Thoracic aorta (tissue), 2 donors: Measurements from ENCODE around the gene ZNF417. TPM values are rescaled to one million over a fixed set of nuclear protein-coding genes. Genes with fewer than 3 reads are reported as not detected.
A peak's percentile ranks its signal among the peaks of the same experiment; 100 is the strongest.
"Not testable (repeated sequence)": the region's sequence is repeated elsewhere in the genome, so short reads cannot be mapped to it uniquely, and the experiment has no call there.

Source experiments
- ATAC-seq: fragments of 150-250 bp; one replicate; pipeline ENCODE4 v1.8.0; 2017; ENCODE audit warnings: low read depth; ENCODE audit not compliant: insufficient number of reproducible peaks, low FRiP score
- DNase-seq: peaks from one replicate; pipeline ENCODE4 v3.0.0-alpha.2; 2020; ENCODE audit warnings: low spot score
- H3K27ac ChIP-seq, 2 donors: fragments of 200-600 bp; sonication (generic); 1 replicate in 1 of 2; 2 replicates in 1 of 2; pipeline ENCODE4 v1.5.1; 2016; ENCODE audit warnings: mild to moderate bottlenecking in 2 of 2, moderate library complexity in 2 of 2
- H3K27me3 ChIP-seq: fragments of 200-600 bp; sonication (generic); replicated peaks from 2 replicates; pipeline ENCODE4 v1.6.0; 2016; ENCODE audit warnings: mild to moderate bottlenecking; ENCODE audit not compliant: insufficient read depth
- H3K36me3 ChIP-seq: fragments of 200-600 bp; sonication (generic); one replicate; pipeline ENCODE4 v1.5.1; 2016
- H3K4me1 ChIP-seq, 2 donors: fragments of 200-600 bp; sonication (generic); 1 replicate in 1 of 2; 2 replicates in 1 of 2; pipeline versions ENCODE4 v1.5.1 to v1.6.0; 2016; ENCODE audit warnings: low read depth in 2 of 2, mild to moderate bottlenecking in 1 of 2; ENCODE audit not compliant: control insufficient read depth in 1 of 2
- H3K4me3 ChIP-seq: fragments of 200-600 bp; sonication (generic); 2 replicates; pipeline ENCODE4 v1.5.1; 2016; ENCODE audit warnings: mild to moderate bottlenecking
- H3K9me3 ChIP-seq: fragments of 200-600 bp; sonication (generic); 2 replicates; pipeline ENCODE4 v1.5.1; 2016
- total RNA-seq, 2 donors: library from RNA; depleted of rRNA; stranded (reverse); fragments of >200 nt; gene quantifications; one replicate each; pipeline versions ENCODE4 v1.1.0 to v1.2.3, GENCODE V29; 2016
- TF ChIP-seq, protein P1 (sequence below): fragments of 200-600 bp; sonication (generic); IDR thresholded peaks from one replicate; pipeline ENCODE4 v1.5.1; 2019; ENCODE audit warnings: antibody characterized with exemption

Gene ZNF417
- 10 to 100 TPM; 12.6 to 17.6 TPM for total RNA-seq

DNA sequence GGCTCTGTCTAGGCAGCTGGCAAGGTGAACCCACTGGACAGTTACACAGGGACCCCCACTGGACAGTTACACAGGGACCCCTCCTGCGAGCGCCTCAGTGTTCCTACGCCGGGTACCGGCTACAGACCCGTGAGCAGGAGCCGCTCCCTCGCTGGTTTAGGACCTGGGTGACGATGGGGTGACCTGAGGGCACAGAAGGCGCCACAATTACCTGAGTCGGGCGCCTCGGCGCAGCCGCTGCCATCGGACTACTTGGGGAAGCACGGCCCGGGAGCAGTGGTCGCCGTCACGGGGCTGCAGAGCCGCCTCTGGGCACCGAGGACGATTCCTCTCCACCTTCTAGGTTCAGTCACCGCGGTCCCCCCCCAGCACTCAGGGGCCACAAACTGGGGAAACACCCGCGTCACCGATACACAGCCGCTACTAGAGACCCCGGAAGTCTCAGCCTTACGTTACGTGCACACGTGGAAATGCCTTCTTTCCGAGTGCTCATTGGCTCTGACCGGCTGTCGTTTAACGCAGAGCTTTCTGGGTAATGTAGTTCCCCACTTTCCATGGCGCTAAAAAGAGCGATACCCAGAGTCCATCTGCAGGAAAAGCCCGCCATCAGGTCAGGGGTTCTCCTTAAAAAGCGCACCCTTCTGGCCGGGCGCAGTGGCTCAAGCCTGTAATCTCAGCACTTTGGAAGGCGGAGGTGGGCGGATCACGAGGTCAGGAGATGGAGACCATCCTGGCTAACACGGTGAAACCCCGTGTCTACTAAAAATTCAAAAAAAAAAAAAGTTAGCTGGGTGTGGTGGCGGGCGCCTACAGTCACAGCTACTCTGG is at the start of gene ZNF417:
TSS of gene ZNF417 (minus strand) at position 425 of the 828 bp plus-strand sequence. CDS start at position 244, 181 bp downstream.
- not testable (repeated sequence) for H3K27me3 ChIP-seq, H3K4me1 ChIP-seq
- peak; percentile 52 for DNase-seq
- Histone ChIP-seq H3K4me3 (peak within 1 kb of the TSS; percentile 99), H3K36me3 (peaks cover 25% of the 10 kb centered on the region), H3K9me3 (peaks cover 27% of the 10 kb centered on the region), H3K27ac (peak within 1 kb of the TSS; percentile 56 to 70)
- peak; percentile 99 for ATAC-seq

DNA sequence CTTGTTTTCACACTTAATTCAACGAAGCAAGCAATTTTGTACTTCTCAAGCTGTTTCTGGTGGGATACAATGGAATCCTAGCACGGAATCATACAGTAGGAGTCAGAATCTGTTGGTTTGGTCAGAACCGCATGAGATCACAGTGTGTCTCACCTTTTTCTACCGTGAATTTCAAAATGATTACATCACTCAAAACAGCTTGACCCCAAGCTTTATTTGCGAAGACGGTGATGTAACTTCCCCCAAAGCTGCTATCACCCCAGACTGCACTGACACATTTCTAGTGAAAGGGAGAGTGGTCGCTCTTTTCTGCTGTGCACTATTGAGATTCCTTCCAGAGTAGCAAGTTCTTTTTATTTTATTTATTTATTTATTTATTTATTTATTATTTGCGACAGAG is 48.4 kb upstream of the ZNF417 start:
- no peak for DNase-seq
- TF ChIP-seq, protein P1, sequence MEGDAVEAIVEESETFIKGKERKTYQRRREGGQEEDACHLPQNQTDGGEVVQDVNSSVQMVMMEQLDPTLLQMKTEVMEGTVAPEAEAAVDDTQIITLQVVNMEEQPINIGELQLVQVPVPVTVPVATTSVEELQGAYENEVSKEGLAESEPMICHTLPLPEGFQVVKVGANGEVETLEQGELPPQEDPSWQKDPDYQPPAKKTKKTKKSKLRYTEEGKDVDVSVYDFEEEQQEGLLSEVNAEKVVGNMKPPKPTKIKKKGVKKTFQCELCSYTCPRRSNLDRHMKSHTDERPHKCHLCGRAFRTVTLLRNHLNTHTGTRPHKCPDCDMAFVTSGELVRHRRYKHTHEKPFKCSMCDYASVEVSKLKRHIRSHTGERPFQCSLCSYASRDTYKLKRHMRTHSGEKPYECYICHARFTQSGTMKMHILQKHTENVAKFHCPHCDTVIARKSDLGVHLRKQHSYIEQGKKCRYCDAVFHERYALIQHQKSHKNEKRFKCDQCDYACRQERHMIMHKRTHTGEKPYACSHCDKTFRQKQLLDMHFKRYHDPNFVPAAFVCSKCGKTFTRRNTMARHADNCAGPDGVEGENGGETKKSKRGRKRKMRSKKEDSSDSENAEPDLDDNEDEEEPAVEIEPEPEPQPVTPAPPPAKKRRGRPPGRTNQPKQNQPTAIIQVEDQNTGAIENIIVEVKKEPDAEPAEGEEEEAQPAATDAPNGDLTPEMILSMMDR = no peak
- Histone ChIP-seq H3K4me1 (no peaks in the 10 kb centered on the region), H3K36me3 (peaks cover 5% of the 10 kb centered on the region), H3K4me3 (no peak overlapping the region), H3K9me3 (peaks cover 67% of the 10 kb centered on the region), H3K27me3 (no peaks in the 10 kb centered on the region), H3K27ac (no peak overlapping the region)
- ATAC-seq = no peak

DNA sequence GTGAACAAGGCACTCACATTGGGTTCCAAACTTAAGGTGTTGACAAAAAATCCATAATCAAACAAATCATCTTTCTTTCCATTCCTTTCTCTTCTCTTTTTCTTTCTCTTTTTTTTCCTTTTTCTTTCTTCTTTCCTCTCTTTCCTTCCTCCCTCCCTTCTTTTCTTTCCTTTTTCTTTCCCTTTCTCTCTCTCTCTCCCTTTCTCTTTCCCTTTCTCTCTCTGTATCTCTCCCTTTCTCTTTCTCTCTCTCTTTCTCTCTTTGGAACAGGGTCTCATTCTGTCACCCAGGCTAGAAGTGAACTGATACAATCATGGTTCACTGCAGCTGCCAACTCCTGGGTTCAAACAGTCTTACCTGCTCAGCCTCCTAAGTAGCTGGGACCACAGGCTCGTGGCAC is 45.4 kb upstream of the ZNF417 start:
- ATAC-seq (no peak), DNase-seq (no peak)
- Histone ChIP-seq H3K36me3 (no peaks in the 10 kb centered on the region), H3K27ac (no peak overlapping the region), H3K27me3 (no peaks in the 10 kb centered on the region), H3K4me1 (no peaks in the 10 kb centered on the region), H3K4me3 (no peak overlapping the region), H3K9me3 (peaks cover 53% of the 10 kb centered on the region)
- TF ChIP-seq, protein P1 = no peak

DNA sequence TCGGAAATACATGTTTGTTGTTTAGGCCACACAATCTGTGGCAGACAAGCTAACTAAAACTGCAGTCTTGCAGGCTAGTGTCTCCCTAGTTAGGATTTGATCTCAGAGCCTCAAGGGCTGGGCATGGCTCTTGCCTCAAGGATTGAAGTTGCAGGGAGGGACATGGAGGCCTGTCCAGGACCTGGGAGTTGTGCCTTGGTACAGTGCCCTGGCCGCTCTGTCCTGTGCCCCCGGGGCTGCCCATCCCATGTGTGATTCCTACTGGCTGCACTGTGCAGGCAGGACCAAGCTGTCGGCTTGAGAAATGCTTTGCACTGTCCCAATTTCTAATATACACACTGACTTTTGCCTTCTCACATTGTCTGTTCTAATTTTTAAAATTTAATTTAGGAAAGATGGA is 38.6 kb upstream of the ZNF417 start:
- H3K27ac ChIP-seq = no peak overlapping the region
- no peak for ATAC-seq
- H3K27me3 ChIP-seq = no peaks in the 10 kb centered on the region
- H3K9me3 ChIP-seq = peaks cover 13% of the 10 kb centered on the region
- no peak for DNase-seq
- no peaks in the 10 kb centered on the region for H3K36me3 ChIP-seq
- H3K4me1 ChIP-seq = no peaks in the 10 kb centered on the region
- H3K4me3 ChIP-seq = no peak overlapping the region
- TF ChIP-seq, protein P1 = no peak

DNA sequence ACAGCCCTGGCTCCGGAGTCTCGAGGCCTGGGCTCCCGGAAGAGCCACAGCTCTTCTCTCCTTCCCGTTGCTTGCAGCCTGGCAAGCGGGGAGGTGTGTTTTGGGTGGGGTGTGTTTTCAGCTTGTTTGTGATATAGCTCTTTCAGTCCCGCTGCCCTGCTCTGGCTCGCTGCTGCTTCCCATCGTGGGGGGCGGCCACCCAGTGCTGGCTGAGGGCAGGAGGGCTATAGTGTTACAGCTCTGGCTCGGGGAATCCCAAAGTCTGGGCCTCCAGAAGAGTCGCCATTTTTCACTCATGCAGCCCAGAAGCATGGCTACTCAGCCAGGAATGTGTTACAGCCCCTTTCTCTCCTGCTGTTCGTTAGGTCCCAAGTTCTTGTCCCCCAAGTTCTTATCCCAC is 33.3 kb upstream of the ZNF417 start:
- H3K4me1 ChIP-seq = peaks cover 3 to 9% of the 10 kb centered on the region in 2 donors
- H3K9me3 ChIP-seq = peaks cover 10% of the 10 kb centered on the region
- H3K4me3 ChIP-seq = no peak overlapping the region
- no peak for ATAC-seq
- DNase-seq = no peak
- H3K36me3 ChIP-seq = no peaks in the 10 kb centered on the region
- H3K27me3 ChIP-seq = no peaks in the 10 kb centered on the region
- TF ChIP-seq, protein P1 = no peak
- H3K27ac ChIP-seq = no peak overlapping the region
